RCC 7860 (cell line): Measurements from ENCODE around the gene EPHB3.
A peak's percentile ranks its signal among the peaks of the same experiment; 100 is the strongest.

Experiments used
- DNase-seq: peaks from one replicate; pipeline ENCODE4 v3.0.0-alpha.2; 2015; ENCODE audit warnings: low spot score
- FAIRE-seq: peaks from 2 replicates; lab custom pipeline; 2012; peaks lifted over from hg19 to GRCh38; lab: Jason Lieb, UNC

Gene EPHB3

DNA sequence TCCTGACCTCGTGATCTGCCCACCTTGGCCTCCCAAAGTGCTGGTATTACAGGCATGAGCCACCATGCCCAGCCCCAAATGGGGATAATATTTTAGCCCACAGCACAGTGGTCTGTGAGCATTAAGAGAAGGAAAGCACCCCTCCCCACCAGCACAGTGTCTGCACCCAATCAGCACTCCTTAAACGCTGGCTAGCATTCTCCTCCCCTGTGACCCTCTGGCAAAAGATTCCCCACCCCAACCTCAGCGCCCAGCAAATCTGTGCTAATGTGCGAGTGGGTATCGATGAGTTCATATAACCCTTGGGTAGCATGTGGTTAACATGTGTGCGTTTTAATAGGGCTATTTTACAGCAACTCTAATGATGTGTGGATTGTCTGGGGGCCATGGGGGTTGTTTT, 18.3 kb upstream of the EPHB3 start:
- DNase-seq (no peak), FAIRE-seq (no peak)

DNA sequence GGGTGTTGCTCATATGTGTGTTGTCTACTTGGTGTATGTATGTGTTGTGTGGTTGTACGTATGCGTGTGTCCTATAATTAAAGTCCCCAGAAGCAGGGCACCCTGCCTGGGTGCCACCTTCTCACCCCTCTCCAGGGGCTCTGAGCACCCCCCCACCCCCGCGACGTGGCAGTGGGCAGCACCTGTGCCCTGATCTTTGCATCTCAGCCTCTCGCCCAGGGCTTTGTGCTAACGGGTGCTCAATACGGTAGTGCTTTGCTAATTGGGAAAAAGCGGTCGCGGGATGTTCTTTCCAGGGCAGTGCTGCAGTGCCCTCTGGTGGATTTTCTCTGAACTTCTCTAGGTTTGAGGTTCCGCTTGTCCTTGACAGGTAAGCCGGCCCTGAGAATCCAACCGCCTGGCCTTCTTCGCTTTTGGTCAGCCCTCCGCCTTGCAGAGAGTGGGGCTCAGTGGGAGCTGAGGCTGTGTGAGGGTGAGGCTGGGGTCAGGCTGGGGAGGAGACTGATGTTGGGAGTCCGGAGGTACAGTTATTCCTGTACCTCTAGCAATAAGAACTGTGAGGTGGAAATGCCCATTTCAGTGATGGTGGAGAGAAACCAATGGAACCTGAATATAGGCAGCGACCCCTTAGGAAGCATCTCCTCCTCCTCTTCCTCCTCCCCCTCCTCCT, 17.6 kb upstream of the EPHB3 start:
- DNase-seq = peak; percentile 49
- FAIRE-seq = no peak

DNA sequence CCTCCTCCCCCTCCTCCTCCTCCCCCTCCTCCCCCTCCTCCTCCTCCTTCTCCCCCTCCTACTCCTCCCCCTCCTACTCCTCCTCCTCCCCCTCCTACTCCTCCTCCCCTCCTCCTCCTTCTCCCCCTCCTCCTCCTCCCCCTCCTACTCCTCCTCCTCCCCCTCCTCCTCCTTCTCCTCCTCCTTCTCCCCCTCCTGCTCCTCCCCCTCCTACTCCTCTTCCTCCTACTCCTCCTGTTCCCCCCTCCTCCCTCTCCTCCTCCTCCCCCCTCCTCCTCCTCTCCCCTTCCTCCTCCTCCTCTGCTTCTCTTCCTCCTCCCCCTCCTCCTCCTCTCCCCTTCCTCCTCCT, 17.1 kb upstream of the EPHB3 start:
- DNase-seq = no peak
- no peak for FAIRE-seq

DNA sequence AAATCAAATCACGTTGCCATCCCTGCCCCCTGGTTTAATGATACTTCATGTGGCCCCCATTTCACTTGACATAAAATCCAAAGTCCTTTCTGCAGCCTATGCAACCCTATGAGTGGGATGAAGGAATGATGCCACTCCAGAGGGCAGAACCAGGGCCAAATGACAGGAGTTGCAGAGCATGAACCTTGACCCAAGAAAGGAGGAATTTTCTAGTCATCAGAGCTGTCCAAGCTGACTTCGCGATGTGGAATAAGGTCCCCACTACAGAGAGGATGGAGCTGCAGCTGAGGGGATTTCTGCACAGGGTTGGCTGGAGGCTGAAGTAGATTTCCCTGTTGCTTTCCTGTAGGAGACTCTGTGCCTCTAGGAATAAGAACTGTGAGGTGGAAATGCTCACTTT, 15.8 kb upstream of the EPHB3 start:
- FAIRE-seq (no peak), DNase-seq (no peak)

DNA sequence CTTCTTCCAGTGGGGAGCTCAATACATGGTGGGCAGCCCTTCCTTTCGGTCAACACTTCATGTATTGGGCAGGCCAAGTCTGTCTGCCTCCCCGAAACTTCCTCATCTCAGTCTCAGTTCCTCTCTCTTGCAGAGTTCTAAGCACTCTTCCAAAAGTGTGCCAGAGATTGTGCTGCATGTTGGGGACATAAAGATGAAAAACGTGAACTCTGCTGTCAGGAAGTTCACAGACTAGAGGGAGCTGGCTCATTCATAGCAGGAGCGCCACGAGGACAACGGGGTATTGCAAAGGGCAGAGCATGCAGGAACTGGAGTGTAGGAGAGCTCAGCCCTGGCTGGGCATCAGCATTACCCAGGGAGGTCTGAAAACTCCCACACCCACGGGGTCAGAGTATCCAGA, 15.3 kb upstream of the EPHB3 start:
- no peak for DNase-seq
- FAIRE-seq = no peak

DNA sequence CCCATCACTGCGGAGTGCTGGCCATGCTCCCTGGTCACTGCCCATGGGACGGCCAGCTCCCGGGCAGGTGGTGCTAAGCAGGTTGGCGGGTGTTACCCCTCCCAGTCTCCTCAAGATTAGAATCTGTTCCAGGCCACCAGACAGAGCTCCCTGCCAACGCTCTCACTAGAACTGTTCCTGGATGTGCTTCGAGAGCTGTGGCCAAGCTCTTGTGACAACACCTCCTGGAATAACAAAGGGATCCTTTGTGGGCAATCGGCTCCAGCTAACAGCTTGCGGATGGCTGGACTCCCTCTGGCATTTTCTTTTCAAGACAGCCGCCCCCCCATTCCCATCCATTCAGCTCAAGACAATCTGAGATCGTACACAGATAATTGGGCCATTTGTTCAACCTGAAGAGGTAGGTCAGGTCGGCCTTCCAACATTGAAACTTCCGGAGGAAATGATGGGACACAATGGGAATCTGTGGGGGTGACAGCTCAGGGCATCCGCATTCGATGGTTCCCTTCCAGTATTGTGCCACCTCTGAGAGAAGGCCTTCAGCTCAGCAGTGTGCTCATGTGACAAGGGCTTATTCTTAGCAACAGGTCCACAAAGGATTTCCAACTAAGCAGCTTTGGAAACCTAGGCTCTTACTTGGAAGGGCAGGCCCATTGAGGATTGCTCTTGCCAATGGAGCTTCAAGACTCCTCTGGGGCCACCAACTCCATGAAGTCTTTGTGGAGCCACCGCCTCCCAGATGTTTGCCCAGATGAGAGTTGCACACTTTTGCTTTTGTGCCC, 11.6 kb upstream of the EPHB3 start:
- DNase-seq (no peak), FAIRE-seq (no peak)

DNA sequence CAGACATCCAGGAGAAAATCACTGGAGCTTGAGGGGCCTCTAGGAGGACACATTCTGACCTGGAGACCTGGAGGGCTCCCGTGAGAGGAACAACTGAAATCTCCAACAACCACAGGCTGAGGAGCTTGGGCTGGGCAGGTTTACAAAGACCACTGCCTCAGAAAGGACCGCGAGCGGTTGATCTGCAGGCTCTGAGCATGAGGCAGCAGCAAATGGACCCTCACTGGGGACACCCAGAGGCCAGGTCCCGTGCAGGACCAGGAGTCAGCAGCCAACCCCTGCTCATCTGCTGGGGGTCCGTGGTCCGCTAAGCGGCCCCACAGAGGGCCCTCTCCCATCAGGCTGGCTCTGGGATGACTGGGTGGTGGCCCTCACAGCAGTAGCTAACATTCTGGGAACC, 10.5 kb upstream of the EPHB3 start:
- FAIRE-seq (no peak), DNase-seq (no peak)

DNA sequence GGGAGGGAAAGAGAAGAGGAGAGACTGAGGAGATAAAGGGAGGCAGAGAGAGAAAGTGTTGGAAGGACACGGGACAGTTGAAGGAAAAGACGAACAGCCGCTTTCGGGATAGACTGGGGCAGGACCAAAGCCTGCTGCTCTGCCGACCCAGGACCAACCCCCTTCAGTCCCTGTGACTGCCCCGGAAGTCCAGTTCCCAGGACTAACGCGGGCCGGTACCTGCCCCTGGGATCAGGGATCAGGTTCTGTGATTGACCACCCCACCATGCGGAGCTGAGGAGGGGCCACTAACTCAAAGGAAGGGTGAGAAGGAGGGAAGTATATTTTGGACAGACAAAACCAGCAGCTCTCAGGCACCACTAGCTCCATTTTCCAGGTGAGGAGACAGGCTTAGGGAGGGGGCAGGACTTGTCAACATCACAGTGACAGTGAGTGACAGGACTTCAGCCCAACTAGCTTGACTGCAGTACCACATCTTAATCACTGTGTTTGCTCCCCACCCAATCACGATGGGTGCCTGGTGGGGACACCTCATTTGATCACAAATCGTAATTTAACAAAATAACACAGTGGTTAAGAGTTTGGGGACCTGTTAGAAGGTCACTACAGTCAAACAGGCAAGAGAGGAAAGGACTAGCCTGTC, 9.8 kb upstream of the EPHB3 start:
- DNase-seq (no peak), FAIRE-seq (no peak)

DNA sequence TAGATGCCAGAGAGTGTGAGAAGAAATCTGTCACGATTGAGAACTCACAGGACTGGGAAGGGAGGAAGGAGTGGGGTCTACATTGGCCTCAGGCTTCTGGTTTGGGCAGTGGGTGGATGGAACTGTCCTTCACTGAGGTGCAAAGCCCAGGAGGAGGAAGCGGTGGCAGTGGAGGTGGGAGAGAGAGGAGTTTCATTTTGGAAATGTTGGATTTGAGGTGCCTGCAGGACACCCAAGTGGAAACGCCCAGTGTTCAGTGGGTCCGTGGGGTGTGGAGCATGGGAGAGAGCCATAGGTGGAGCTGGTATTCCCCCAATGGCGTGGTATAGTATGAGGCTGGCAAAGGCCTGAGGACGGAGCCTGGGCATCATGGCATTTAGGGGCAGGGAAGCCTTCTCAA, 9.3 kb upstream of the EPHB3 start:
- no peak for DNase-seq
- no peak for FAIRE-seq

DNA sequence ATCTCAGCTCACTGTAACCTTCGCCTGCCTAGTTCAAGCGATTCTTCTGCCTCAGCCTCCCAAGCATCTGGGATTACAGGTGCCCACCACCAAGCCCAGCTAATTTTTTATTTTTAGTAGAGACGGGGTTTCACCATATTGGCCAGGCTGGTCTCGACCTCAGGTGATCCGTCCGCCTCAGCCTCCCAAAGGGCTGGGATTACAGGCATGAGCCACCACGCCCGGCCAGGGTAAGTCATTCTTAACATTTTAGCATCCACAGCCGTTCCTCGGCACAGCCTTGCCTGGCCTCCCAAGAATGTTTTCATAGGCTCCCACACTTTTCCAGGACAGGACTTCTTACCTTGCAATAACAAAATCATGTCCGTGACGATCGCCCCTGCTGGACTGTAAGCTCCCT, 8.7 kb upstream of the EPHB3 start:
- no peak for FAIRE-seq

DNA sequence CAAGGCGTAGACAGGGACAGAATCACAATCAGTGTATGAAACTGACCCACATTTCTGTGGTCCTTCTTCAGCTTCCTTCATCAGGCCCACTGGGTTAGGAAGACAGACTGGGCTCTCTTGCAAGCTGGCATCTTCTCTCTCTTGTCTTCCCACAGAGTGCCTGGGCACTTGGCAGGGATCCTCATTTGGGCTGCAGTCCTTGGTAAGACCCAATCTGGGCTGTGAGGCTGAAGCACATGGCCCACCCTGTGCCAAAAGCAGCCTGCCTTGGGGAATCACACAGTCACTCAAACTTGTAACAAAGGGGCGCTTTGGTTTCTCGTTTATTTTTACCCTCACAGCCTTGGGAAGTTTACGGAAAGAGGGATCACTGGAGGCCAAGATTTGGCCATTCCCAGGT, 8.2 kb upstream of the EPHB3 start:
- no peak for DNase-seq
- no peak for FAIRE-seq

More for the DNA sequence above, 8.7 kb upstream of the EPHB3 start:
- DNase-seq = no peak

DNA sequence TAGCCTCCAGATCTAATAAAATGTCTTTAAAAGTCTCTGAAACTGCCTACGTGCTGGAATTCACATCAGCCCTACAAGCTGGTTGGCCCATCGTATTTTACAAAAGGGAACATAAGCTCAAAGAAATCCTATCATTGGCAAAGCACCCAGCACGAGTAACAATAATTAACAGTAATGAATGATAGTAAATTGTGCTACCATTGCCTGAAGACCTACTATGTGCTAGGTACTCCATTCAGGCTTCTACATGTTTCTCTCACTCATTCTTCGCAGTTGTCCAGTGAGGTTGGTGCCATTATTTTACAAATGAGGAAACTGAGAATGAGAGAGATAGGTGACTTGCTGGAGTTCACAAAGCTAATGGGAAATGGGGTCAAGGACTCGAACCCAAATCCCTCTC, 7.1 kb upstream of the EPHB3 start:
- FAIRE-seq = no peak
- DNase-seq = no peak

DNA sequence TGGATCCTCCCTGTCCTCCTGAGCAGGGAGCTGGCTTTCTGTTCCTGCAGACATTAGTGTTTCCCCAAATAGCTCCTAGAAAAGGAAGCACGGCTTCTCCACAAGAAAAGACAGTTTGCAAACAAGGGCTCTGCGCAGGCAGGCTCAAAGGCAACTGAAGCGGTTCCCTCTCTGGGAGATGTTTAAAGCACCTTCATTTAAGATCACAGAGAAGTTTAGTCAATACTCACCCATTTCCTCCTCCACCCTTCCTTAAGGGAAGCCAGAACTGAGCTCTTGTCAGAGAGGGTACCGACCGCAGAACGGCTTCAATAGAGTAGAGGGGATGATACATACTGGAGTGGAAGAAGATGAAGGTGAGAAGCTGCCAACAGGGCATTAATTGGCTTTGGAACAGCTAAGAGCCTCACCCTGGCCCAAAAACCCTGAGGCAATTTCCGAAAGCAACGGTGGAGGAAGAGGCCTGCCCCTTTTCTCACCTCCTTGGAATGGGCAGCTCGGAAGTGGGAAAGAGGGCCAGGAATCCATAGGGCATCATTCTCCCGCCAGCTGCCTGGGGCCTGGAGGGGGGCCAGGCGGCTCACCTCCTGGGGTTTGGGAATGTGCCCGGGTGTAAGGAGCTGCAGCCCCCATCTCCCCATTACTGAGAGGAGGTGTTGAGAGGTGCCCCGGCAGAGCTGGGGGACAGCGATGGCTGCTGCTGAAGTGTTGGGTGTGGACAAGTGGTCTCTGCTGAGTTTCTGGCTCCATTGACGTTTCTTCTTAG, 4.8 kb upstream of the EPHB3 start:
- DNase-seq (no peak), FAIRE-seq (no peak)

DNA sequence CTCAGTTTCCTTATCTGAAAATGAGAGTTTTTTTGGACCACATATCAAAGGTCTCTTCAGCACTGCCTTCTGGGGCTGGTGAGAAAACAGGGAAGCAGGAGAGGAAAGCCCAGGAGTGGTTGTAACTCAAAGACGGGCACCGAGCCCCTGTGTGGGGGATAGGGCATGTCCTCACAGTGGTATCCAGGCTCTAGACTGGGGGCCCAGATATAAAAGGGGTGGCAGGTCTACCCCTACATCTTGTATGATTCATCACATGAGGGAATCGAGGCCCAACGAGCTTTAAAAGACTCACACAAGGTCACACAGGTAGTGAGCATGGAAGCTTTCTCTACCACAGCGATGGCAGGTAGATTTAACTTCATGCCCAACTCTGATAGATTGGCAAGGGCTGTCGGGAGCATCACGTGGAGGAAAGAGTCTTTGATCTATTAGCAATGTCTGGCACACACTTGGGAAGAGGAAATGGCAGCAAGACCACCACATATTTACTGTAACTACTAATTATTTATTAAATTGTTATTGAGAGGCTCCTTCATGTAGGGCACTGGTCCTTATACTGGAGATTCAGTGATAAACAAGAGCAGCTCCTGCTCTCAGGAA, 4.1 kb upstream of the EPHB3 start:
- FAIRE-seq = no peak

DNA sequence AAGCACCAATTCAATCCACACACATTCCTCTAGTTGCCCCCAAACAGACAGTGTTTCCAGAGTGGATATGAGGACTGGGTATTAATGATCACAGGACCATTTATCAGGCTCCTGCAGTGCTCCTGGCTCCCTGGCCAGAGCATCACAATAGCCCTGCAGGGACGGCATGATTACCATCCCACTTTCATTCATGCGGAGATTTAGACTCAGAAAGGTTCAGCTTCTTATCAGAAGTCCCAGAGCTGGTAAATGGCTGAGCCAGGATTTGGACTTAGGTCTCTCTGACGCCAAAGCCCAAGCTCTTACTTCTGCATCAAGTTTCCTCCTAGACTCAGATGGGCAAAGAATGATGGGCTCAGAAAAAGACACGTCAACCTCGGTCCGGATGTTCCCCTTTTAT, 2.9 kb upstream of the EPHB3 start:
- FAIRE-seq = no peak
- DNase-seq = no peak

More for the DNA sequence above, 4.1 kb upstream of the EPHB3 start:
- DNase-seq = no peak

DNA sequence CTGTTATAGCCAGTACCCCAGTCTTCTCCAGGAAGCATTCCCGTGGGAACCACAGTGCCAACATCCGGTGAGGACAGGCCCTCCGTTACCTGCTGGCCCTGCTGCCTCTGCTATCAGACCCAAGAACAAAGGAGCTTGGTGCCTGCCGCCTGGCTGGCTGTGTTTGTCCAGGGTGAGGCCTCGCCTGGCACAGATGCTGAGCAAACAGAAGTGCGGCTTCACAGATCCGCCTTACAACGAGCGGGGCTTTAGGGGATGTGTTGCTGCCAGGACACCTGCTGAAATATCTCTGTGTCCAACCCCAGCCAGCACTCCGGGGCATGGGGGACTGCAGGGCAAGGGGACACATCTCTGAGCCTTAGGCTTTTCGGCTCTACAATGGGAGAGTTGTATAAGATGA, 2.2 kb upstream of the EPHB3 start:
- FAIRE-seq (no peak), DNase-seq (no peak)

DNA sequence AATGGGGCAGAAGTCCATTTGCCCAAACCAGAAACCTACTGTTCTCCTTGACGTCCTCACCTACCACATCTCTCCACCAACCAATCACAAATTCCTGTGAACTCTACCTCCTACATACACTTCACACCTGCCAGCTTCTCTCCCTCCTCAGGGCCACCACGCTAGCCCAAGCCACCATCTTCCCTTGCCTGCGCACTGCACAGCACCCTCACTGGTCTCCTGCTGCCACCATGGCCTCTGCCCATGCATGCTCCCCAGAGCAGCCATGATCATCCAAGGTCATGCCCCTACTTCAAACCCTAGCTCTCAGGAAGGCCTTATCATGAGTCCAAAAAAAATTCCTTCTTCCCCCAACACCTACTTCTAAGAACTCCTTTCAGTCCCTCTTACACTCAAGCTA, 1.1 kb upstream of the EPHB3 start:
- FAIRE-seq = no peak
- DNase-seq = no peak

DNA sequence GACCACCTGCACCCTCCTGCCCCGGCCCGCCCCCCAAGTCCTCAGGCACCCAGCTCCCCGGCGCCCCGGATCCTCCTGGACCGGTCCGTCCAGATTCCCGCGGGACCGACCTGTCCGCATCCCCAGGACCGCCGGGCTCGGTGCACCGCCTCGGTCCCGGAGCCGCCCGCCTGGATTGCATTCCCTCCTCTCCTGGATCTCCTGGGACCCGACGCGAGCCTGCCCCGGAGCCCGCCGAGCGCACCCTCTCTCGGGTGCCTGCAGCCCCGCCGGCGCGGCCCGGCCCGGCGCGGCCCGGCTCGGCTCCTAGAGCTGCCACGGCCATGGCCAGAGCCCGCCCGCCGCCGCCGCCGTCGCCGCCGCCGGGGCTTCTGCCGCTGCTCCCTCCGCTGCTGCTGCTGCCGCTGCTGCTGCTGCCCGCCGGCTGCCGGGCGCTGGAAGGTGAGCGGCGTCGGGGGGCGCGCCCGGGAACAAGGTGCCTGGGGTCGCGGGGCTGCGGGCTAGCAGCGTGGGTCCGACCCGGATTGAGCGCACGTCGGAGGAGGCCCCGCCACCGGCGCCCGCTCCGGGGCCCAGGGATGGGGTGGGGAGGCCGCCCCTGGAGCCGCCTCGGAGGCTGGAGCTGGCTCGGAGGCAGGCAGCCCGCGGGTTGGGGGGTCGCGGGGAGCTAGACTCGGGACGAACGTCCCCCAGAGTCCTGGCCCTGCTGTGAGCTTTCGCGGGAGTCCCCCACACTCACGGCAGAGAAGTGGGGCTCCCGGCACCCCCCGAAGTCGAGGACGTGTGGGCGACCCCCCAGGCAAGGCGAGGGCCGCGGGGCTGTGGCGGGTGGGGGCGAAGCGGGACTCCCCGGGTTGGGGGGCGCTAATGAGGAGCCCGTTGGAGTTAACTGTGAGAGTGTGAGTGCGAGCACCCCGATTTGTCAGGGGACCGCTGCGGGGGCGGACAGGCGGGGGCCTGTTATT, 610 bp downstream of the EPHB3 start:
- no peak for DNase-seq
- no peak for FAIRE-seq

DNA sequence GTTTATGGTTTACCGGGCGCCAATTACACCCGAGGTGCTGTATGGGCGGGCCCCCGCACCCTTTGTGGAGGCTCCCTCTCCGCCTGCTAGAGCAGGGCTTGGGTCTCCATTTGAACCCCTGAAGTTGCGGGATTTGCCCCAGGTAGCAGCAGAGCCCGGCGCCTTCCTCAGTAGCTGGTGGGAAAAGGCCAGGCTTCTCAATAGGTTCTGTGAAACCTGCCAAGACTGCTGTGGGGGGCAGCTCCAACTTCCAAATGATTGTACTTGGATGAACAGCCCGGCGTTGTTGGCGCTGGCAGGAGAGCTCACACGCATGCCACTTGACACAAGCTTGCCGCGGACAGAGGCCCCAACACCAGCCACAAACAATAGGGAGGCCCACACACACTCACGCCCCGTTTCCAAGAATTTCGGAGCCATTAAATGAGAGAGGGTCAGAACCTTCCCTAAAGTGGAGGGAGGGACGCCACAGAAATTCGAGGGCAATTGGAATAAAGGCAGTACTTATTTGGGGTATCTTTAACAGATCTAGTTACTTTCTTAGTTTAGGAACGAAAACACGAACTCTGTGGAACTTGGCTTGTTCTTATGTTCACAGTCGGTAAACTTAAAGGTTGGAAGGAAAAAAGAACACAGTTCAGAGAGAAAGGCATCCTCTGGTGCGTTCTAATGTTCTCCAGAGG, 1.4 kb downstream of the EPHB3 start:
- DNase-seq (no peak), FAIRE-seq (no peak)

DNA sequence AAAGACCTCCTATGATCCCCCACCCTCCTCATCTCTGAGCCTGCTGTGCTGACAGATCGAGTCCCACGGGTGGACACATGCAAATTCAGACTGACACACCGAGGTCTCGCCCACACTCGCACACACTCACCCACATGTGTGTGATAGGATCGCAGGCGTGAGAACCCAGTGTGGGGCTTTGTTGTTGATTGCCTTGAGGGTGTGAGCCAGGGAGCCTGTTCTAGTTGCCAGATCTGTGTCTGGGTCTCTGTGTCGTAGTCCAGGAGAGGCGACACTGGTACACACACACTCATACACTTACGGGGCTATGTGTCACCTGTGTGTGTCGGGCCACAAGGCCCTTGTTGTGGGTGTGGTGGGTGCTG, 2.0 kb downstream of the EPHB3 start:
- FAIRE-seq (no peak), DNase-seq (no peak)
